PFSK-1 (cell line): Measurements from ENCODE around the gene ANKHD1.

ENCODE experiments used
- FOXP2 ChIP-seq: optimal IDR thresholded peaks from 2 replicates; pipeline ENCODE3; 2011; ENCODE audit warnings: borderline replicate concordance, control low read depth, inconsistent platforms; ENCODE audit not compliant: insufficient read depth; ENCODE audit errors: extremely low read length, extremely low read depth
- POLR2AphosphoS5 ChIP-seq: IDR thresholded peaks from 2 replicates; pipeline ENCODE4 v1.6.1; 2012; ENCODE audit warnings: low read depth, mild to moderate bottlenecking, control low read depth, low read length, moderate library complexity
- REST ChIP-seq, 2 experiments: IDR thresholded peaks; 2 replicates each; pipeline versions ENCODE4 v1.6.1 to v1.8.0; 2011 to 2012; ENCODE audit warnings: low read depth in 2 of 2, low read length in 2 of 2, control low read depth in 1 of 2, inconsistent platforms in 1 of 2, mild to moderate bottlenecking in 1 of 2, moderate library complexity in 1 of 2; ENCODE audit not compliant: insufficient read depth in 1 of 2
- SIN3A ChIP-seq: IDR thresholded peaks from 2 replicates; pipeline ENCODE4 v1.6.1; 2012; ENCODE audit warnings: mild to moderate bottlenecking, low read length, moderate library complexity, borderline replicate concordance; ENCODE audit not compliant: insufficient read depth
- TAF1 ChIP-seq: IDR thresholded peaks from 2 replicates; pipeline ENCODE4 v1.6.1; 2012; ENCODE audit warnings: low read length, control low read depth, borderline replicate concordance; ENCODE audit not compliant: insufficient read depth

ANKHD1 gene

DNA sequence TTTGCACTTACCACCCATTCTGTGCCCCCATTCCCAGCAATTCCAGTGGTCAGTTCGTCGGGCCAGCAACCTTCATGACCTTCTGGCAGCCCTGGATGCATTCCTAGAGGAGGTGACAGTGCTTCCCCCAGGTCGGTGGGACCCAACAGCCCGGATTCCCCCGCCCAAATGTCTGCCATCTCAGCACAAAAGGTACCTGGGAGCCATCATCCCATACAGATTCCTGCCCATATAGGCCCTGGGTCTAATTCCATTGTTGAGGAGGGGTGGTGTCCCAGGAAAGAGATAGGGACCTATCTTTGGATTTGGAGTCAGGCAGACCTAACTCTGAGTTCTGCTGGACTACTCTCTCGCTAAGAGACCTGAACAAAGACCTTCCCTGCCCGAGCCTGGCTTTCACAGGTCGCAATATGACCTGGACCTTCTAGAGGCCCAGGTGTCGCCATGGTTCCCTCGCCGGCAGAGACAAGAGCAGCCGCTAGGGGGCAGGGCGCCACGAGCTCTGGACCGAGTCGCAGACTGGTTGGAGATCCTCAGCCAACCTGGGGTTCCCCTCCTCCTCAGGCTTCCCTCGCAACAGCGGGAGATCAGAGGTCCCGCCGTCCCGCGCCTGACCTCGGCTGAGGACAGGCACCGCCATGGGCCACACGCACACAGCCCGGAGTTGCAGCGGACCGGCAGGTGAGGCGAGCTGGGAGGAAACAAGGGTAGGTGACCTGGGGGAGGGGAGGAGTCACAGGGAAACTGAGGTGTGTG, 38.6 kb upstream of the ANKHD1 start:
- peak; percentile 33 for TF ChIP-seq FOXP2
- TF ChIP-seq REST (IDR thresholded peaks at IDR 0.05; ENCODE audit: insufficient read depth in 1 of 2, low read depth in 2 of 2, low read length in 2 of 2), result no peak

GRCh38 chr5:140363631-140364471, 37.8 kb upstream of the ANKHD1 start:
- TF ChIP-seq SIN3A, result no peak
- no peak for TF ChIP-seq REST (IDR thresholded peaks at IDR 0.05; ENCODE audit: insufficient read depth in 1 of 2, low read depth in 2 of 2, low read length in 2 of 2)
- TF ChIP-seq FOXP2, result no peak
- no peak for TF ChIP-seq TAF1
- no peak for TF ChIP-seq POLR2AphosphoS5

DNA sequence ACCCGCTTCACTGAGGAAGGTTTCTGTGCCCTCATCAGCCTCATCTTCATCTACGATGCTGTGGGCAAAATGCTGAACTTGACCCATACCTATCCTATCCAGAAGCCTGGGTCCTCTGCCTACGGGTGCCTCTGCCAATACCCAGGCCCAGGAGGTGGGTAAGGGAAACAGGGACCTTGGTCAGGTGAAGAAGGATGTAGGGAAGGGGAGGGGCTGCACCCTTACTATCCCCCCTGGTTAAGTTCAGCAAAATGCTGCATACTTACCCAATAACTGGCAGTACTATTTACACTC, 37.2 kb upstream of the ANKHD1 start:
- no peak for TF ChIP-seq SIN3A
- no peak for TF ChIP-seq TAF1
- TF ChIP-seq POLR2AphosphoS5, result no peak
- TF ChIP-seq REST (IDR thresholded peaks at IDR 0.05; ENCODE audit: insufficient read depth in 1 of 2, low read depth in 2 of 2, low read length in 2 of 2), result no peak
- TF ChIP-seq FOXP2, result no peak

DNA sequence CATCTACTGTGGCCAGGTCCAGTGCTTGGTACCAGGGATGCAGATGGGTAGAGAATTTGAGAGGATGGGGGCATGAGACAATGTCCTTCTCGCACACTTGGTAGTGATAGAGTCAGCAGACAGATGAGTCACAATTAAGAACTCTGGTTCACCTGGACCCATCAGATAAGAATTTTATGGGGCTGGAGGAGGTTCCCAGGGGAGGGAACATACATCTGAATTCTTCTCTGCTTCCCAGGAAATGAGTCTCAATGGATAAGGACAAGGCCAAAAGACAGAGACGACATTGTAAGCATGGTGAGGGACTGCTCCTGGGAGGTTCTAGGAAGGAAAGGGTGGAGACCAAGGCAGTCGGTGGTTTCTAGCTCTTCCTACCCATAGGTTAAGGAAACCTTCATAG, 36.4 kb upstream of the ANKHD1 start:
- TF ChIP-seq SIN3A (no peak), POLR2AphosphoS5 (no peak), REST (IDR thresholded peaks at IDR 0.05; ENCODE audit: insufficient read depth in 1 of 2, low read depth in 2 of 2, low read length in 2 of 2) (no peak), FOXP2 (no peak), TAF1 (no peak)

- TF ChIP-seq TAF1 (no peak), FOXP2 (no peak), POLR2AphosphoS5 (no peak), REST (IDR thresholded peaks at IDR 0.05; ENCODE audit: insufficient read depth in 1 of 2, low read depth in 2 of 2, low read length in 2 of 2) (no peak), SIN3A (no peak)
Measured at GRCh38 chr5:140365941-140366340, 35.7 kb upstream of the ANKHD1 start.
